ENCODE measurements around the gene ROM1.

ROM1 gene

DNA sequence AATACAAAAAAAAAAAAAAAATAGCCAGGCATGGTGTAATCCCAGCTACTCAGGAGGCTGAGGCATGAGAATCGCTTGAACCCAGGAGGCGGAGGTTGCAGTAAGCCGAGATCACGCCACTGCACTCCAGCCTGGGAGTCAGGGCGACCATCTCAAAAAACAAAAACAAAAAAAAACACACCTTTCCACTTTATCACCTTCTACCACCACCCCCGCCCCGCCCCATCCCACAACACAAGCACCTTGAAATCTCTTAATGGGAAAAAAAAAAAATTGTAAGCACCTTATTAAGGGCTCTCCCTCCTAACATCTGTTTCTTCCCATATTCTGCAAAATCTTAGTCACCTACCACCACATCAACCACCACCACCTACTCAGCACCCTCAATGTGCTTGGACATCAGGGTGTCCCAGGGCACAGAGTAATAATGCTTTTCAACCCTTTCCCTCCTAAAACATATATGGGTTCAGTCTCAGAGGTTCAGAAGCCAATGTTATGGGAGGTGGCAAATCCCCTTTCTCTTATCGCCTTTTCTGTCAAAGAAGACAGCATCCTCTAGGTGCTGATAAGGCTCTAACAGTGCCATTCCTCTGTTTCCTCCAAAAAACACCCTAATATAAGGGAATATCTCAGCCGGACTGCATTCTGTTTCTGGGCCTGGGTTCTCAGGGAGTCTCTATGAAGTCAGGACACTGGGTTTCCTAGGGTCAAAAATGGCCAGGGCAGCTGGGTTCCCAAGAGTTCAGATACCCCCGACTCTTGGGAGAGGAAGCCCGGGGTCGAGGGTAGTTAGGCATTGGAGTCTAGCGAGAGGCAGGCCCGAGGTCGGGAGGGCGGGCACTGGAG, 39.3 kb downstream of the ROM1 start:
- no peak for DNase-seq

DNA sequence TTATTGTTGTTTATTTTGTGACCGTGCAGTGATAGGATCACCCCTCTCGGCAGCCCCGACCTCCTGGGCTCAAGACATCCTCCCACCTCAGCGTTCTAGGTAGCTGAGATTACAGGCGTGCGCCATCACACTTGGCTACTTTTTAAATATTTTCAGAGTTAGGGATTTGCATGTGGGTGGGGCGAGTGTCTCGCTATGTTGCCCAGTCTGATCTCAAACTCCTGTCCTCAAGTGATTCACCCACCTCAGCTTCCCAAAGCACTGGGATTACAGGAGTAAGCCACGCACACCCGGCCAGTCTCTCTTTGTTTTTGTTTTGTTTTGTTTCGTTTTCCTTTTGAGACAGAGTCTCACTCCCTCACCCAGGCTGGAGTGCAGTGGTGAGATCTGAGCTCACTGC, 41.2 kb downstream of the ROM1 start:
- no peak for DNase-seq

- DNase-seq, result no peak
Observed at GRCh38 chr11:62656796-62657429, 43.9 kb downstream of the ROM1 start.

- DNase-seq, result peak; percentile 22
Observed at GRCh38 chr11:62664405-62665074, 51.5 kb downstream of the ROM1 start.

Data from DMS 273 treated with DMSO at 0.1 percent for 48 hours (cell line).